OCI-LY3 (cell line): ENCODE measurements around the gene CYBB.

Experiments used
- H2AFZ ChIP-seq: fragments of 200-600, 300-600 bp; shearing (Covaris generic); 2 replicates; pipeline ENCODE4 v1.6.0; 2014; ENCODE audit warnings: antibody characterized with exemption, low read depth, low read length
- H3K27ac ChIP-seq: fragments of 200-600, 300-600 bp; sonication (generic); 2 replicates; pipeline ENCODE4 v1.5.1; 2014; ENCODE audit warnings: mild to moderate bottlenecking, low read length, moderate library complexity, mixed read lengths
- H3K27me3 ChIP-seq: fragments of 200-600, 300-600 bp; sonication (generic); 2 replicates; pipeline ENCODE4 v1.6.1; 2014; ENCODE audit warnings: low read depth, low read length, mixed read lengths
- H3K36me3 ChIP-seq: fragments of 200-600, 300-600 bp; sonication (generic); replicated peaks from 2 replicates; pipeline ENCODE3; 2014; ENCODE audit warnings: low read depth, low read length, mixed read lengths
- H3K4me1 ChIP-seq: fragments of 300-600, 200-600 bp; sonication (generic); 2 replicates; pipeline ENCODE4 v1.6.1; 2014; ENCODE audit warnings: low read length, mixed read lengths
- H3K4me2 ChIP-seq: fragments of 200-600, 300-600 bp; sonication (generic); 2 replicates; pipeline ENCODE4 v1.6.1; 2014; ENCODE audit warnings: low read length, mixed read lengths
- H3K4me3 ChIP-seq: fragments of 300-600, 200-600 bp; sonication (generic); 2 replicates; pipeline ENCODE4 v1.5.1; 2014; ENCODE audit warnings: antibody characterized with exemption, mild to moderate bottlenecking, low read length, moderate library complexity
- H3K79me2 ChIP-seq: fragments of 300-600, 200-600 bp; shearing (Covaris generic); 2 replicates; pipeline ENCODE4 v1.6.1; 2014; ENCODE audit warnings: mild to moderate bottlenecking, low read length, mixed read lengths
- H3K9ac ChIP-seq: fragments of 300-600, 200-600 bp; shearing (Covaris generic); 2 replicates; pipeline ENCODE4 v1.6.0; 2014; ENCODE audit warnings: mild to moderate bottlenecking, low read length, moderate library complexity
- H3K9me3 ChIP-seq: fragments of 200-600, 300-600 bp; shearing (Covaris generic); 2 replicates; pipeline ENCODE4 v1.6.1; 2014; ENCODE audit warnings: low read length, mixed read lengths; ENCODE audit not compliant: insufficient read depth
- H4K20me1 ChIP-seq: fragments of 200-600, 300-600 bp; sonication (generic); 2 replicates; pipeline ENCODE4 v1.6.1; 2016; ENCODE audit warnings: low read length, mixed read lengths; ENCODE audit not compliant: insufficient read depth
- CTCF ChIP-seq: fragments of 200-600, 300-600 bp; sonication (generic); IDR thresholded peaks from 2 replicates; pipeline ENCODE4 v1.5.1; 2014; ENCODE audit warnings: antibody characterized with exemption, low read length, low read depth
- EZH2phosphoT487 ChIP-seq: fragments of 200-600 bp; shearing (Covaris generic); IDR thresholded peaks from 2 replicates; pipeline ENCODE4 v1.6.1; 2018; ENCODE audit warnings: antibody characterized with exemption, mixed run types, low read depth

Gene CYBB

DNA sequence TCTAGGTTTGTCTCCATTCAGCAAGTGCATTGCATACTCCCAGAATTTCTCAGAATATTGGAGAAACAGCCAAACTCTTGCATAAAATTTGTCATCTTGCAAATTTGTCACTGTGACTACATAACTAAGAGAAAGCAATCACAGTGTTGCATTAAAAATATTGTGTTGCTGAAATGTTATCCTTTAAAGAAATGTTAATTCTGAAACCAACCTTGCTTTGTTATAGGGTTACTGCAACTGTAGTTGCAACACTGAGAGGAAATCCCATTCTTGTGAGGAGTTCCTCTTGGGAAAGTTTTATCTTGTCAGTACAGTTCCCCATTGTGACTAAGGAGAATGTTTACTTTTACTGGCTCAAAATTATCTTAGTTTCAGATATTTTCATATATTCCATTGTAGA, 20.9 kb downstream of the CYBB start:
- Histone ChIP-seq H3K4me1 (peaks cover 25% of the 10 kb centered on the region), H3K4me3 (no peak overlapping the region), H3K27me3 (no peaks in the 10 kb centered on the region), H2AFZ (no peak overlapping the region), H3K9ac (no peak overlapping the region), H3K9me3 (no peaks in the 10 kb centered on the region), H4K20me1 (peaks cover 41% of the 10 kb centered on the region), H3K36me3 (peaks cover 95% of the 10 kb centered on the region), H3K79me2 (peaks cover 80% of the 10 kb centered on the region), H3K27ac (no peak overlapping the region), H3K4me2 (no peak overlapping the region)
- TF ChIP-seq CTCF (no peak), EZH2phosphoT487 (no peak)

GRCh38 chrX:37802028-37802427, 22.2 kb downstream of the CYBB start:
- Histone ChIP-seq H2AFZ (no peak overlapping the region), H3K79me2 (peaks cover 68% of the 10 kb centered on the region), H3K4me1 (peaks cover 25% of the 10 kb centered on the region), H3K36me3 (peaks cover 98% of the 10 kb centered on the region), H3K27me3 (no peaks in the 10 kb centered on the region), H3K9me3 (no peaks in the 10 kb centered on the region), H3K4me2 (no peak overlapping the region), H3K4me3 (no peak overlapping the region), H4K20me1 (peaks cover 37% of the 10 kb centered on the region), H3K27ac (no peak overlapping the region), H3K9ac (no peak overlapping the region)
- TF ChIP-seq EZH2phosphoT487 (no peak), CTCF (no peak)

DNA sequence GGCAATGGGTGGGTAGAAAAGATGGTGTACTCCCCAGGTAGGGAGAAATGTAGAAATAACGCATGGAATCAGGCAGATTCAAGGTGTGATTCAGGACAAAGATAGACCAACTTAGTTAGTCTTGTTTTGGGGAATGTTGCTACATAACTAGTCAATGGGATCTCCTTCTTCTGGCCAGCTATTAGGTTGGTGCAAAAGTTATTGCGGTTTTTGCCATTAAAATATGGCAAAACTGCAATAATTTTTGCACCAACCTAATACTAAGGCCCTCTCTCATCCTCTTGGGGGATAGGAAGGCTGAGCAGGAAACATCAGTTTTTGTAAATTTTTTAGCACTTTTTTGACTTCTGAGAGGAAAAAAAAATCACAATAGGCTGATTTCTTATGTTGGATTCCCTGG, 23.2 kb downstream of the CYBB start:
- no peak overlapping the region for H3K27ac ChIP-seq
- H4K20me1 ChIP-seq, result peaks cover 27% of the 10 kb centered on the region
- no peaks in the 10 kb centered on the region for H3K27me3 ChIP-seq
- H3K79me2 ChIP-seq, result peaks cover 63% of the 10 kb centered on the region
- H2AFZ ChIP-seq, result no peak overlapping the region
- H3K4me3 ChIP-seq, result no peak overlapping the region
- H3K9ac ChIP-seq, result no peak overlapping the region
- peaks cover 93% of the 10 kb centered on the region for H3K36me3 ChIP-seq
- H3K9me3 ChIP-seq, result no peaks in the 10 kb centered on the region
- no peak for TF ChIP-seq EZH2phosphoT487
- TF ChIP-seq CTCF, result no peak
- H3K4me2 ChIP-seq, result no peak overlapping the region
- H3K4me1 ChIP-seq, result peaks cover 20% of the 10 kb centered on the region

GRCh38 chrX:37809970-37810369, 30.1 kb downstream of the CYBB start:
- H3K27ac ChIP-seq, result peak overlapping the region; percentile 98
- no peaks in the 10 kb centered on the region for H3K9me3 ChIP-seq
- H3K27me3 ChIP-seq, result no peaks in the 10 kb centered on the region
- H3K4me1 ChIP-seq, result peaks cover 89% of the 10 kb centered on the region
- no peak for TF ChIP-seq CTCF
- no peak for TF ChIP-seq EZH2phosphoT487
- peaks cover 55% of the 10 kb centered on the region for H3K36me3 ChIP-seq
- peak overlapping the region; percentile 51 for H3K4me2 ChIP-seq
- peaks cover 25% of the 10 kb centered on the region for H3K79me2 ChIP-seq
- H3K9ac ChIP-seq, result peak overlapping the region; percentile 52
- H2AFZ ChIP-seq, result no peak overlapping the region
- H3K4me3 ChIP-seq, result no peak overlapping the region
- H4K20me1 ChIP-seq, result peaks cover 8% of the 10 kb centered on the region
